HCT116 (cell line): ENCODE results near the gene GID4. TPM values are rescaled to one million over a fixed set of nuclear protein-coding genes. Genes with fewer than 3 reads are reported as not detected.

Experiments
- ATAC-seq: fragments of 200-7000 bp; cut with Tn5 transposase; 2 replicates; pipeline ENCODE4 v1.9.1; 2020; ENCODE audit warnings: mild to moderate bottlenecking, moderate library complexity
- BruUV-seq: library from RNA; stranded (reverse); fragments of 400-500 nt; replicated peaks from 2 replicates; lab custom pipeline; 2021; lab: Mats Ljungman, UMichigan
- CTCF ChIA-PET: fragments of 300-600 bp; sonication (Branson Sonifier 250); formaldehyde crosslinking; loops from one replicate; lab custom pipeline; 2021; ENCODE audit warnings: antibody characterized with exemption; lab: Charles Lee
- POLR2A ChIA-PET: fragments of 300-600, 350-600 bp; sonication (Branson Sonifier 250); formaldehyde crosslinking; loops from one replicate; lab custom pipeline; 2021; ENCODE audit warnings: antibody characterized with exemption; lab: Charles Lee
- RAD21 ChIA-PET, 2 experiments: fragments of 300-600 bp; sonication (Branson Sonifier 250); formaldehyde crosslinking; loops; one replicate each; lab custom pipeline; 2023; ENCODE audit warnings: low total read pairs in 2 of 2; ENCODE audit not compliant: uncharacterized antibody in 2 of 2, unreplicated experiment in 2 of 2, low non-redundant PET in 1 of 2; lab: Charles Lee
- DNase-seq: peaks from one replicate; pipeline ENCODE4 v3.0.0-alpha.2; 2010; ENCODE audit warnings: low read depth, low spot score
- H2AFZ ChIP-seq: fragments of 200-600 bp; shearing (Covaris generic), sonication (generic); 2 replicates; pipeline ENCODE4 v1.6.1; 2017; ENCODE audit warnings: low read depth, mixed run types, mixed read lengths, antibody characterized with exemption, low read length; ENCODE audit not compliant: poor library complexity, severe bottlenecking
- H3K27ac ChIP-seq: 2 replicates; pipeline ENCODE4 v1.5.1; 2012; ENCODE audit warnings: low read depth, low read length
- H3K27me3 ChIP-seq: fragments of 200-600 bp; sonication (generic); 2 replicates; pipeline ENCODE4 v1.6.1; 2016; ENCODE audit warnings: mixed run types, low read length, mixed read lengths; ENCODE audit not compliant: insufficient read depth
- H3K36me3 ChIP-seq, 2 experiments: fragments of 200-500 bp in 1 of 2; fragments of 200-600 bp in 1 of 2; sonication (Bioruptor generic) in 1 of 2; sonication (generic) in 1 of 2; 2 replicates each; pipeline versions ENCODE4 v1.5.1 to v1.6.1; 2014 to 2016; ENCODE audit warnings: low read length in 2 of 2, inconsistent platforms in 1 of 2, mixed read lengths in 1 of 2, mixed run types in 1 of 2; ENCODE audit not compliant: insufficient read depth in 2 of 2, control insufficient read depth in 1 of 2
- H3K4me1 ChIP-seq, 2 experiments: fragments of 200-600 bp in 1 of 2; sonication (generic) in 1 of 2; 2 replicates each; pipeline versions ENCODE4 v1.5.1 to v1.6.1; 2012 to 2017; ENCODE audit warnings: low read length in 2 of 2, inconsistent platforms in 1 of 2, mild to moderate bottlenecking in 1 of 2, mixed read lengths in 1 of 2, mixed run types in 1 of 2, moderate library complexity in 1 of 2; ENCODE audit not compliant: insufficient read depth in 2 of 2, control insufficient read depth in 1 of 2
- H3K4me2 ChIP-seq: fragments of 200-600 bp; sonication (generic); 2 replicates; pipeline ENCODE4 v1.6.1; 2017; ENCODE audit warnings: mixed run types, low read length, mixed read lengths
- H3K4me3 ChIP-seq, 2 experiments: fragments of 200-600 bp in 1 of 2; sonication (generic) in 1 of 2; replicated peaks in 1 of 2; 2 replicates each; pipeline ENCODE4 v1.5.1; 2011 to 2016; ENCODE audit warnings: low read length in 2 of 2, control low read depth in 1 of 2, low read depth in 1 of 2, mild to moderate bottlenecking in 1 of 2, mixed read lengths in 1 of 2, mixed run types in 1 of 2
- H3K79me2 ChIP-seq: fragments of 200-600 bp; sonication (generic); 2 replicates; pipeline ENCODE4 v1.6.1; 2017; ENCODE audit warnings: mild to moderate bottlenecking, mixed run types, low read length, moderate library complexity, mixed read lengths; ENCODE audit not compliant: insufficient read depth
- H3K9ac ChIP-seq: fragments of 200-600 bp; sonication (generic); 2 replicates; pipeline ENCODE4 v1.6.1; 2016; ENCODE audit warnings: low read length, mixed read lengths
- H3K9me2 ChIP-seq: fragments of 200-600 bp; sonication (generic), shearing (Covaris generic); 2 replicates; pipeline ENCODE4 v1.6.1; 2017; ENCODE audit warnings: mixed run types, mild to moderate bottlenecking, moderate library complexity; ENCODE audit not compliant: insufficient read depth
- H3K9me3 ChIP-seq, 2 experiments: fragments of 200-500 bp in 1 of 2; fragments of 200-600 bp in 1 of 2; sonication (Bioruptor generic) in 1 of 2; sonication (generic) in 1 of 2; 2 replicates each; pipeline ENCODE4 v1.6.1; 2014 to 2017; ENCODE audit warnings: low read length in 2 of 2, mixed read lengths in 2 of 2, inconsistent platforms in 1 of 2, low read depth in 1 of 2, mild to moderate bottlenecking in 1 of 2, mixed run types in 1 of 2, moderate library complexity in 1 of 2; ENCODE audit not compliant: control insufficient read depth in 1 of 2, insufficient read depth in 1 of 2
- H4K20me1 ChIP-seq: fragments of 200-600 bp; sonication (generic), shearing (Covaris generic); 2 replicates; pipeline ENCODE4 v1.6.1; 2017; ENCODE audit warnings: mixed run types, mild to moderate bottlenecking, moderate library complexity; ENCODE audit not compliant: insufficient read depth
- CTCF ChIP-seq, 3 experiments: fragments of 200-600 bp in 1 of 3; sonication (generic) in 1 of 3; IDR thresholded peaks in 2 of 3; conservative IDR thresholded peaks in 1 of 3; 2 replicates each; pipeline ENCODE4 v1.5.1; 2012 to 2017; ENCODE audit warnings: low read depth in 2 of 3, low read length in 2 of 3, antibody characterized with exemption in 1 of 3, borderline replicate concordance in 1 of 3, control low read depth in 1 of 3, mild to moderate bottlenecking in 1 of 3, mixed read lengths in 1 of 3, mixed run types in 1 of 3, moderate library complexity in 1 of 3; ENCODE audit not compliant: insufficient read depth in 1 of 3
- ELF1 ChIP-seq: IDR thresholded peaks from 2 replicates; pipeline ENCODE4 v1.6.1; 2012; ENCODE audit warnings: low read depth, borderline replicate concordance
- EZH2 ChIP-seq: fragments of 200-600 bp; sonication (generic); IDR thresholded peaks from 2 replicates; pipeline ENCODE4 v1.6.1; 2017; ENCODE audit warnings: antibody characterized with exemption, mixed run types
- FOSL1 ChIP-seq: IDR thresholded peaks from 2 replicates; pipeline ENCODE4 v1.6.1; 2012; ENCODE audit warnings: low read depth
- JUND ChIP-seq: IDR thresholded peaks from 2 replicates; pipeline ENCODE4 v1.6.1; 2012
- POLR2AphosphoS5 ChIP-seq: IDR thresholded peaks from 2 replicates; pipeline ENCODE4 v1.6.1; 2011; ENCODE audit warnings: mild to moderate bottlenecking, low read depth, low read length, moderate library complexity
- REST ChIP-seq: IDR thresholded peaks from 2 replicates; pipeline ENCODE4 v1.6.1; 2012; ENCODE audit warnings: low read depth
- SP1 ChIP-seq: IDR thresholded peaks from 2 replicates; pipeline ENCODE4 v1.6.1; 2012; ENCODE audit warnings: low read depth
- ZBTB33 ChIP-seq: IDR thresholded peaks from 2 replicates; pipeline ENCODE4 v1.6.1; 2011; ENCODE audit warnings: mild to moderate bottlenecking, low read length, moderate library complexity; ENCODE audit not compliant: insufficient replicate concordance; ENCODE audit errors: extremely low read depth
- ZFX ChIP-seq: fragments of 450-650 bp; IDR thresholded peaks from 2 replicates; pipeline ENCODE4 v1.6.1; 2017
- intact Hi-C: fragments of 100-400 bp; cut with micrococcal nuclease; formaldehyde crosslinking; loops from 2 replicates; pipeline ENCODE4 v1.10.0; 2022
- total RNA-seq: library from RNA; stranded (reverse); gene quantifications from one replicate; pipeline ENCODE4 v1.2.1, GENCODE V29; 2021; ENCODE audit not compliant: unreplicated experiment

GID4 gene
- total RNA-seq, 1 experiment from 2014 or later, result 10.8 TPM

- peak overlapping the region; percentile 96 for H3K4me2 ChIP-seq
- DNase-seq, result no peak
- H2AFZ ChIP-seq, result no peak overlapping the region
- H3K9ac ChIP-seq, result no peak overlapping the region
- CTCF ChIA-PET, result no interaction called here
- H4K20me1 ChIP-seq, result no peaks in the 10 kb centered on the region
- H3K4me1 ChIP-seq, result peaks cover 6 to 29% of the 10 kb centered on the region in 2 experiments; a peak in 3 of 4 replicates
- no peak overlapping the region for H3K27ac ChIP-seq
- peaks cover 25% of the 10 kb centered on the region for H3K79me2 ChIP-seq
- H3K27me3 ChIP-seq, result no peaks in the 10 kb centered on the region
- RAD21 ChIA-PET, result no interaction called here
- no peaks in the 10 kb centered on the region for H3K9me3 ChIP-seq
- no peak for TF ChIP-seq JUND
- no peak for TF ChIP-seq SP1
- TF ChIP-seq ZFX, result no peak
- no peak for TF ChIP-seq POLR2AphosphoS5
- no peak for TF ChIP-seq REST
- no peak for TF ChIP-seq ZBTB33
- no peak for TF ChIP-seq ELF1
- TF ChIP-seq FOSL1, result no peak
- TF ChIP-seq CTCF (IDR thresholded peaks at IDR 0.05 in 2 of 3, conservative IDR thresholded peaks at IDR 0.05 in 1 of 3; ENCODE audit: borderline replicate concordance in 1 of 3, insufficient read depth in 1 of 3, low read depth in 2 of 3, low read length in 2 of 3), result no peak
- no peak for TF ChIP-seq EZH2
- TF ChIP-seq, all 23 proteins: peak for 0
- H3K9me2 ChIP-seq, result no peaks in the 10 kb centered on the region
- peak overlapping the region; percentile 84 to 85; a peak in 3 of 4 replicates for H3K4me3 ChIP-seq
- no TSS peak for BruUV-seq
- no peaks in the 10 kb centered on the region for H3K36me3 ChIP-seq
- POLR2A ChIA-PET, result no interaction called here
- intact Hi-C loops, result loop anchor here (5.0 to 10.0 kb wide), 3 partner anchors 45 to 683 kb away; partner anchors contain the start of gene RAI1
- no peak for ATAC-seq
Measured at GRCh38 chr17:18037486-18037885, 1.7 kb upstream of the GID4 start.
